Testis (tissue), 2 donors: ENCODE measurements around the gene ABCC10.

Experiments used
- POLR2A ChIP-seq: fragments of 450-650 bp; IDR thresholded peaks from one replicate; pipeline ENCODE4 v1.6.1; 2017; ENCODE audit warnings: antibody characterized with exemption, mild to moderate bottlenecking, moderate library complexity
- TF ChIP-seq, protein P1 (sequence below), 3 experiments: fragments of 450-650 bp in 2 of 3; fragments of 200-600 bp in 1 of 3; sonication (generic) in 1 of 3; IDR thresholded peaks; one replicate each; pipeline ENCODE4 v1.5.1; 2016 to 2019; ENCODE audit warnings: antibody characterized with exemption in 3 of 3, mild to moderate bottlenecking in 2 of 3, moderate library complexity in 1 of 3

DNA sequence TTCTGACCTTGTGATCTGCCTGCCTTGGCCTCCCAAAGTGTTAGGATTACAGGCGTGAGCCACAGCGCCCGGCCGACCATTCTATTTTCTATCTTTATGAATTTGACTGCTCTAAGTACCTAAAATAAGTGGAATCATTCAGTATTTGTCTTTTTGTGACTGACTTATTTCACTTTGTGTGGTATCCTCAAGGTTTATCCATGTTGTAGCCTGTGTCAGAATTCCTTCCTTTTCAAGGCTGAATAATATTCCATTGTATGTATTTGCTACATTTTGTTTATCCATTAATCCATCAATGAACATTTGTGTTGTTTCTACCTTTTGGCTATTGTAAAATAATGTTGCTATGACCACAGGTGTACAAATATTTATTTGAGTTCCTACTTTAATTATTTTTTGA is 45.2 kb downstream of the ABCC10 start:
- TF ChIP-seq, protein P1, sequence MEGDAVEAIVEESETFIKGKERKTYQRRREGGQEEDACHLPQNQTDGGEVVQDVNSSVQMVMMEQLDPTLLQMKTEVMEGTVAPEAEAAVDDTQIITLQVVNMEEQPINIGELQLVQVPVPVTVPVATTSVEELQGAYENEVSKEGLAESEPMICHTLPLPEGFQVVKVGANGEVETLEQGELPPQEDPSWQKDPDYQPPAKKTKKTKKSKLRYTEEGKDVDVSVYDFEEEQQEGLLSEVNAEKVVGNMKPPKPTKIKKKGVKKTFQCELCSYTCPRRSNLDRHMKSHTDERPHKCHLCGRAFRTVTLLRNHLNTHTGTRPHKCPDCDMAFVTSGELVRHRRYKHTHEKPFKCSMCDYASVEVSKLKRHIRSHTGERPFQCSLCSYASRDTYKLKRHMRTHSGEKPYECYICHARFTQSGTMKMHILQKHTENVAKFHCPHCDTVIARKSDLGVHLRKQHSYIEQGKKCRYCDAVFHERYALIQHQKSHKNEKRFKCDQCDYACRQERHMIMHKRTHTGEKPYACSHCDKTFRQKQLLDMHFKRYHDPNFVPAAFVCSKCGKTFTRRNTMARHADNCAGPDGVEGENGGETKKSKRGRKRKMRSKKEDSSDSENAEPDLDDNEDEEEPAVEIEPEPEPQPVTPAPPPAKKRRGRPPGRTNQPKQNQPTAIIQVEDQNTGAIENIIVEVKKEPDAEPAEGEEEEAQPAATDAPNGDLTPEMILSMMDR (IDR thresholded peaks at IDR 0.05), result no peak
- TF ChIP-seq POLR2A, result no peak
